Activated naive CD8-positive, alpha-beta T cell treated with anti-CD3 and anti-CD28 coated beads, Interleukin-2, amount 50 U/mL, for 24 hours (primary cell): ENCODE results near the gene ALDH6A1.

Experiments
- ATAC-seq: fragments of 150-1000 bp; cut with Tn5 transposase; one replicate; pipeline ENCODE4 v1.10.0; 2021
- DNase-seq: peaks from one replicate; pipeline ENCODE4 v3.0.0; 2021
- H3K27ac Mint-ChIP-seq: one replicate; pipeline ENCODE4 v1.8.0; 2021; ENCODE audit warnings: mild to moderate bottlenecking, mixed read lengths
- H3K27me3 Mint-ChIP-seq: one replicate; pipeline ENCODE4 v1.8.0; 2021; ENCODE audit warnings: mixed read lengths
- H3K36me3 Mint-ChIP-seq: one replicate; pipeline ENCODE4 v1.8.0; 2021; ENCODE audit warnings: low read depth, mixed read lengths
- H3K4me1 Mint-ChIP-seq: one replicate; pipeline ENCODE4 v1.8.0; 2021; ENCODE audit warnings: mixed read lengths
- H3K4me3 Mint-ChIP-seq: one replicate; pipeline ENCODE4 v1.8.0; 2021; ENCODE audit warnings: mild to moderate bottlenecking, moderate library complexity, mixed read lengths
- H3K9me3 Mint-ChIP-seq: one replicate; pipeline ENCODE4 v1.8.0; 2021; ENCODE audit warnings: mixed read lengths

The ALDH6A1 gene

DNA sequence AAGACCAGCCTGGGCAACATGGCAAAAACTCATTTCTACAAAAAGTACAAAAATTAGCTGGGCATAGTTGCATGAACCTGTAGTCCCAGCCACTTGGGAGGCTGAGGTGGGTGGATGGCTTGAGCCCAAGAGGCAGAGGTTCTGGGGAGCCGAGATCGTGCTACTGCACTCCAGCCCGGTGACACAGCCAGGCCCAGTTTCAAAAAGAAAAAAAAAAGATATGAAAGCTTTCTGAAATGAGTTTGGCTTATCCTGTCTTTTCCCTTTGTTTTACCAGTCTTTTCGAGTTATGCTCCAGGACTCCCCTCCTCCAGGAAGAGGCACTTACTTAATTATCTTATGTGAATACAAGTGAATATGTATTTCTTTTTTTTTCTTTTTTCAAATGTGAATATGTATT, 61.9 kb downstream of the ALDH6A1 start:
- H3K4me3 Mint-ChIP-seq = no peak overlapping the region
- no peak overlapping the region for H3K27ac Mint-ChIP-seq
- DNase-seq (no peak), ATAC-seq (no peak)
- no peaks in the 10 kb centered on the region for H3K27me3 Mint-ChIP-seq
- peaks cover 15% of the 10 kb centered on the region for H3K4me1 Mint-ChIP-seq
- no peaks in the 10 kb centered on the region for H3K9me3 Mint-ChIP-seq
- H3K36me3 Mint-ChIP-seq = no peaks in the 10 kb centered on the region

DNA sequence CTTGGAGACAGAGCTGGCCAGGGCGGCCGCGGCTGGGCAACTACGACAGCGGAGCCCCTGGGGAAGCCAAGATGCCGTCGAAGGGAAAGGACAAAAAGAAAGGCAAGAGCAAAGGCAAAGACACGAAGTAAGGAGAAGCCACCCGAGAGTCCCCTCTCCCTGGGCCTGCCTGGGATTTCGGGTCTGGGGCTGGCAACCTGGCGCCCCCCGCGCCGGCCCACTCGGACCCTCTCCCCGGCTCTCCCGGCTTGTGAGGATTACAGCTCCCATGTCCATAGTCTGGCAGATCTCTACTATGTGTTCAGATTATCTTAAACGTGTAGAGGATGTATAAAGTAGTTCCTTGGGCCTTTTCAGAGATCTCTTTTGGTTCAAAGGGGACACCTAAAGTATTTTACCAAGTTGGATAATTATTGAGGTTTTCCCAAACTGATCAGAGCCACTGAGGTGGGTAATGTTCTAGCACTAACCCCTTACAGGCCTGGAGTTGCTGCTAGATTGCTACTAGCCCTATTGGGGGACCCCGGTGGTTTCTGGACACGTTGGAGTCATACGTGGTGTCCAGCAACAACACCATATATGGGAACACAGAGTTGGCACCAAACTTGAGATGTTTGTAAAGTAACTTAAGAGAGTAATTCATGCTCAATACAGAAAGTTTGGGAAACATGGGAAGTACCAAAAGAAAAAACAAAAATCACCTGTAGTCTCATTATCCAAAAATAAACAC, 64.7 kb downstream of the ALDH6A1 start:
- Mint-ChIP-seq H3K4me3 (peak overlapping the region; percentile 92), H3K4me1 (peaks cover 18% of the 10 kb centered on the region), H3K27ac (peak overlapping the region; percentile 76), H3K27me3 (no peaks in the 10 kb centered on the region), H3K9me3 (no peaks in the 10 kb centered on the region), H3K36me3 (no peaks in the 10 kb centered on the region)
- no peak for DNase-seq
- ATAC-seq = no peak

DNA sequence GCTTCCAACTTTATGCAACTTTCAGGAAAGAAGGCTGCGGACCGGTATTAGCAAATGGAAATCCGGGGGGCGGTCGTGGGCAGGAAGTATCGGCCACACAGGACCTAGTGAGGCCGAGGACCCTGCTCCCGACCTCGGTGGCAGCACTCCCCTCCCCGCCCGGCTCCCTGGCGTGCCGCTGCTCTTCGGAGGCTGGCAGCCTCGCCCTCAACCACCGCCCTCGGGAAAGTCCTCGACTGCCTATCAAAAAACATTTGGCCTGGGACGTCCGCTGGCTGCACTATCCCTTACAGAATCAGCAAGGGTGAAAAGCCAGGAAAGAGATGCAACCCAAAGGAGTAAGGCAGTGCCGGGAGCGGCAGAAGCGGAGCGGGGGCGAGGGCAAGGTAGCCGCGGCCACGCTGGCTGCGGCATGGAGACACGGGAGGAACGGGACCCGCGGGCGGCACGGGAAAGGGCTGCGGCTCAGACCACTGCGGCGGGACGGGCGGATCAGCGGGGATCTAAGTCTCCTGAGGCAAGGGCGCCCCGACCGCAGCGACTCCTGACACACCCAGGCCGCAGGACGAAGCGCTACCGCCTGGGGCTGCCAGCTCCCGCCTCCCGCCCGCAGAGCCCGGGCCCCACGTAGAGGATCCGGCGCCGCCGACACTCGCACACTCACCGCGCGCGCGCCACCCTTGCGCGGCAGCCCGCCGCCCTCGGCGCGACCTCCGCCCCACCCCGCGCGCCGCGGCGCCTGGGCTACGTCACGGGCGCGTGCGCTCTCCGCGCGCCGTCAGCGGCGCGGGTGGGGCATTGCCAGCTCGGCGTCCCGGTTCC, 65.5 kb downstream of the ALDH6A1 start, which contains the start of the genes BBOF1 and ENTPD5:
Gene BBOF1 (plus strand): TSS at position 764 of the 822 bp plus-strand sequence. CDS start 130 bp downstream, outside the sequence.
Gene ENTPD5 (minus strand): TSS at position 703 of the 822 bp plus-strand sequence. CDS start 31,186 bp downstream, outside the sequence.
- peaks cover 4% of the 10 kb centered on the region for H3K36me3 Mint-ChIP-seq
- no peaks in the 10 kb centered on the region for H3K27me3 Mint-ChIP-seq
- H3K9me3 Mint-ChIP-seq = no peaks in the 10 kb centered on the region
- peak; percentile 84 for DNase-seq
- H3K4me3 Mint-ChIP-seq = peak within 1 kb of the TSS; percentile 92
- H3K4me1 Mint-ChIP-seq = peaks cover 18% of the 10 kb centered on the region
- peak; percentile 96 for ATAC-seq
- peak within 1 kb of the TSS; percentile 94 for H3K27ac Mint-ChIP-seq

DNA sequence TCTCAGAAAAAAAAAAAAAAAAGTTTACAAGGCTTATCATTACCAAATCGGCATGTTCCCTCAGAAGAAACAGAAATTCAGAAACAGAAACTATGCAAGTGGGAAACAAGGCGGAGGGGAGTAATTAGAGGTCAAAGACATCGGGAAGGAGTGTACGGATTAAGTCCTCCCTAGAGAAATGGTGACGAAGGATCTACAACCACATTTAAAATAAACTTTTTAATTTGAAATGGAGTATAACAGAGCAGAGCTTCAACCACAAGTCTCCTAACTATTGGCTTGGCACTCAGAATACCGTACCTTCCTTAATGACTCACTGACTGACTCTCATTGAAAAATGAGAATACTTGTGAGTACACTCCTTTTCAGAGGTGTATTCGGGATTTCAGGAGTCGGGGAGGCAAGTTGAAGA, 66.1 kb downstream of the ALDH6A1 start:
- no peaks in the 10 kb centered on the region for H3K9me3 Mint-ChIP-seq
- no peak for DNase-seq
- ATAC-seq = peak; percentile 52
- H3K4me3 Mint-ChIP-seq = peak overlapping the region; percentile 92
- peaks cover 8% of the 10 kb centered on the region for H3K36me3 Mint-ChIP-seq
- H3K27me3 Mint-ChIP-seq = no peaks in the 10 kb centered on the region
- H3K4me1 Mint-ChIP-seq = peaks cover 18% of the 10 kb centered on the region
- peak overlapping the region; percentile 94 for H3K27ac Mint-ChIP-seq

DNA sequence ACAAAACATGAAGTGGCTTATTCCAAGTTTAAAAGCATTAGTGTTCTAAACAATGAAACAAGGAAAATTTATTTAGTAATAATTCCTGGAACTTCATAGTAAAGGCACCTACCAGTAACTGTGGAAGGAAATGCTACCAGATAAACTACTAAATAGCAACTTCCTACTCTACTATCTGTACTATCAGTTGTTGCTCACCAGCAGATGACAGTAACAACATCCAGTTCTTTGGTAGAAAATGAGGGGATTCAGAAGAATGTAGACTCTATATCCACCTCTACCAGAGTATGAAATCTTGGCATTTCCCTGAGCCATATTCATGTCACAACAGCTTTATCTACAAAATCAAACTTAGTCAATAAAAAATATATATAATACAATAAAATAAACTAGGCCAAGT, 68.3 kb downstream of the ALDH6A1 start:
- no peak overlapping the region for H3K4me3 Mint-ChIP-seq
- H3K9me3 Mint-ChIP-seq = no peaks in the 10 kb centered on the region
- DNase-seq = no peak
- H3K4me1 Mint-ChIP-seq = peaks cover 18% of the 10 kb centered on the region
- no peak for ATAC-seq
- no peak overlapping the region for H3K27ac Mint-ChIP-seq
- no peaks in the 10 kb centered on the region for H3K27me3 Mint-ChIP-seq
- H3K36me3 Mint-ChIP-seq = peaks cover 8% of the 10 kb centered on the region

DNA sequence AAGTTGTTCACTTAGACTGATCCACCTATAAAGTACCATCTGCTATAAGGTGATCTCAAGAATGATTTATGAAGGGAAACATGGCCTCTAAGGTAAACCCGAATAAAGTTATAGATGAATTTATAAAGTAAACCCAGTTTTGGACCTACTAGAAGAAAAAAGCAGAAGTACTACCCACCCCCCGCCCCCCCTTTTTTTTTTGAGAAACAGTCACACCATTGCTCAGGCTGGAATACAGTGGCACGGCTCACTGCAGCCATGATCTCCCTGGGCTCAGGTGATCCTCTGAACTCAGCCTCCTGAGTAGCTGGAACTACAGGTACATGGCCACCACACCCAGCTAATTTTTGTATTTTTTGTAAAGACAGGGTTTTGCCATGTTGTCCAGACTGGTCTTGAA, 69.1 kb downstream of the ALDH6A1 start:
- no peaks in the 10 kb centered on the region for H3K9me3 Mint-ChIP-seq
- no peaks in the 10 kb centered on the region for H3K27me3 Mint-ChIP-seq
- H3K36me3 Mint-ChIP-seq = peaks cover 9% of the 10 kb centered on the region
- DNase-seq = no peak
- H3K4me1 Mint-ChIP-seq = peaks cover 18% of the 10 kb centered on the region
- H3K4me3 Mint-ChIP-seq = no peak overlapping the region
- ATAC-seq = no peak
- H3K27ac Mint-ChIP-seq = no peak overlapping the region

DNA sequence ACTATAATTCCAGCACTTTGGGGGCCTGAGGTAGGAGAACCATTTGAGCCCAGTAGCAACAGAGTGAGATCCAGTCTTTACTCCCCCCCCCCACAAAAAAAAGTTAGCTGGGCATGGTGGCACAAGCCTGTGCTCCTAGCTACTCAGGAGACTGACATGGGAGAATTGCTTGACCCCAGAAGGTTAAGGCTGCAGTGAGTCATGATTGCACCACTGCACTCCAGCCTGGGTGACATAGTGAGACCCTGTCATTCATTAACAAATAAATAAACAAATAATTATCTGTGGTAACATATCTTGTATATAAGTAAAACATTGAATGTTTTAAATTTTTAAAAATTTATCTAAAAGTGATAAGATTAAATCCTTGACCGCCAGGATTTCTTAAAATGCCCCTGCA, 70.0 kb downstream of the ALDH6A1 start:
- H3K9me3 Mint-ChIP-seq = no peaks in the 10 kb centered on the region
- no peak overlapping the region for H3K4me3 Mint-ChIP-seq
- no peak for ATAC-seq
- no peak for DNase-seq
- H3K27ac Mint-ChIP-seq = no peak overlapping the region
- peaks cover 9% of the 10 kb centered on the region for H3K4me1 Mint-ChIP-seq
- no peaks in the 10 kb centered on the region for H3K27me3 Mint-ChIP-seq
- peaks cover 12% of the 10 kb centered on the region for H3K36me3 Mint-ChIP-seq

DNA sequence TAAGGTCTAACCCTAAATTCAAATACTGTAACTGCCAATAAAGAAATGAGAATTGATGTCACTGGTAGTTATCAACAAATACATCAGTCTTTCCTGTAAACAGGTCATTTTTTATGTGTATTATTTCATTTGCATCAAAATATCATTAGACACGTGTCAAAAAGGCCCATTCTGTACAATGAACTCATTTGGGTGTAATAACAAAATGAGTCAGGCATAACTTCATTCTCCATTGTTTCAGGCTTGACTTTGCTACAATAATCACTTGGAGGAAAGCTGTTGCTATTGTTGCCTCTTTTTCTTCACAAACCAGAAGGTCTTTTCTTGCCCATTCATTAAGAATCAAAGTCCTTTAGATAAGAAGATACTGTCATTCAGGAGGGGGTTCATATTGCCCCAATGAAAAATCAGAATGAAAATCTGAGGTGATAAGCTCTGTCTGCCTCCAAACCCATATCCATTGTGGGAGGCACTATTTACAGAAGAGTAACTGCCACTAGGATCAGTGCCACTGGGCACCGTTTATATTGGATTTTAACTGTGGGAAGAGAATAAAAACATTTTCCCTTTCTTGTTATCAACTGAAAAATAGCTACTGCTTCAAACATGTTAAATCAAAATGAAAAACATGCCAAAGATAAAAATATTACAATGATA, 75.3 kb downstream of the ALDH6A1 start:
- Mint-ChIP-seq H3K9me3 (no peaks in the 10 kb centered on the region), H3K27me3 (no peaks in the 10 kb centered on the region), H3K4me3 (no peak overlapping the region), H3K36me3 (peaks cover 11% of the 10 kb centered on the region), H3K4me1 (no peaks in the 10 kb centered on the region), H3K27ac (no peak overlapping the region)
- ATAC-seq = no peak
- no peak for DNase-seq
